B cell (primary cell): ENCODE data around the gene RPL37A. TPM values are rescaled to one million over a fixed set of nuclear protein-coding genes. Genes with fewer than 3 reads are reported as not detected.

Experiments
- ATAC-seq: fragments of 200-7000 bp; cut with Tn5 transposase; one replicate; pipeline ENCODE4 v1.10.0; 2021; ENCODE audit warnings: low read depth, mild to moderate bottlenecking, moderate number of reproducible peaks, moderate library complexity
- CTCF ChIA-PET: fragments of 350-600 bp; sonication (Branson Sonifier 250); formaldehyde crosslinking; loops from one replicate; lab custom pipeline; 2021; ENCODE audit warnings: antibody characterized with exemption, inconsistent platforms; lab: Charles Lee
- POLR2A ChIA-PET: fragments of 350-600 bp; sonication (Branson Sonifier 250); formaldehyde crosslinking; loops from one replicate; lab custom pipeline; 2021; ENCODE audit warnings: antibody characterized with exemption; lab: Charles Lee
- DNase-seq: peaks from one replicate; pipeline ENCODE4 v3.0.0; 2013
- H2AFZ ChIP-seq: 2 replicates; pipeline ENCODE4 v1.6.1; 2012; ENCODE audit warnings: mild to moderate bottlenecking, low read depth, low read length; ENCODE audit not compliant: insufficient read depth, poor library complexity, severe bottlenecking
- H3K27ac ChIP-seq, 2 donors: 1 replicate in 1 of 2; 2 replicates in 1 of 2; pipeline ENCODE4 v1.5.1; 2012 to 2013; ENCODE audit warnings: low read length in 2 of 2, mild to moderate bottlenecking in 2 of 2, moderate library complexity in 1 of 2
- H3K27me3 ChIP-seq, 4 experiments: fragments of 200-600 bp in 1 of 4; sonication (generic) in 1 of 4; replicated peaks in 1 of 4; 1 replicate in 2 of 4; 2 replicates in 2 of 4; pipeline versions ENCODE4 v1.6.1 to v1.7.0; 2013 to 2016; ENCODE audit warnings: low read length in 3 of 4, mild to moderate bottlenecking in 2 of 4, mixed read lengths in 1 of 4, moderate library complexity in 1 of 4; ENCODE audit not compliant: insufficient read depth in 4 of 4, control insufficient read depth in 3 of 4; ENCODE audit errors: control extremely low read depth in 1 of 4
- H3K36me3 ChIP-seq, 2 experiments: replicated peaks in 1 of 2; 1 replicate in 1 of 2; 2 replicates in 1 of 2; pipeline versions ENCODE4 v1.6.1 to v1.7.1; 2013; ENCODE audit warnings: low read length in 1 of 2; ENCODE audit not compliant: insufficient read depth in 2 of 2, control insufficient read depth in 1 of 2; ENCODE audit errors: control extremely low read depth in 1 of 2, extremely low read depth in 1 of 2
- H3K4me1 ChIP-seq, 2 donors: fragments of 200-600 bp in 1 of 2; sonication (generic) in 1 of 2; 1 replicate in 1 of 2; 2 replicates in 1 of 2; pipeline versions ENCODE4 v1.5.1 to v1.6.1; 2013 to 2017; ENCODE audit warnings: low read length in 2 of 2; ENCODE audit not compliant: control insufficient read depth in 2 of 2, insufficient read depth in 2 of 2
- H3K4me2 ChIP-seq: replicated peaks from 2 replicates; pipeline ENCODE3; 2012; ENCODE audit warnings: mild to moderate bottlenecking, low read depth, low read length; ENCODE audit not compliant: poor library complexity, severe bottlenecking
- H3K4me3 ChIP-seq, 5 experiments: fragments of 200-600 bp in 1 of 5; sonication (generic) in 1 of 5; 1 replicate in 3 of 5; 2 replicates in 2 of 5; pipeline versions ENCODE4 v1.5.1 to v1.7.0; 2011 to 2016; ENCODE audit warnings: low read length in 4 of 5, mild to moderate bottlenecking in 4 of 5, low read depth in 2 of 5, control low read depth in 1 of 5, moderate library complexity in 1 of 5; ENCODE audit not compliant: insufficient read depth in 1 of 5; ENCODE audit errors: control extremely low read depth in 1 of 5, extremely low read depth in 1 of 5
- H3K79me2 ChIP-seq: fragments of 200-600 bp; sonication (generic); one replicate; pipeline ENCODE4 v1.6.0; 2016; ENCODE audit warnings: low read length; ENCODE audit not compliant: control insufficient read depth, insufficient read depth
- H3K9ac ChIP-seq: fragments of 200-600 bp; sonication (generic); 2 replicates; pipeline ENCODE4 v1.6.1; 2017; ENCODE audit warnings: mild to moderate bottlenecking, low read length, moderate library complexity
- H3K9me3 ChIP-seq, 3 donors: one replicate each; pipeline versions ENCODE4 v1.6.1 to v1.7.1; 2013; ENCODE audit warnings: low read length in 2 of 3; ENCODE audit not compliant: control insufficient read depth in 2 of 3, insufficient read depth in 1 of 3; ENCODE audit errors: control extremely low read depth in 1 of 3
- H4K20me1 ChIP-seq: 2 replicates; pipeline ENCODE4 v1.6.0; 2012; ENCODE audit warnings: mild to moderate bottlenecking, low read length; ENCODE audit not compliant: insufficient read depth, control insufficient read depth, poor library complexity, severe bottlenecking
- H3K27ac Mint-ChIP-seq: one replicate; pipeline ENCODE4 v1.8.0; 2021; ENCODE audit warnings: mixed read lengths
- H3K27me3 Mint-ChIP-seq: one replicate; pipeline ENCODE4 v1.8.0; 2021; ENCODE audit warnings: mixed read lengths
- H3K4me1 Mint-ChIP-seq: one replicate; pipeline ENCODE4 v1.8.0; 2021; ENCODE audit warnings: mixed read lengths
- H3K4me3 Mint-ChIP-seq: one replicate; pipeline ENCODE4 v1.8.0; 2021; ENCODE audit warnings: mixed read lengths
- H3K9me3 Mint-ChIP-seq: one replicate; pipeline ENCODE4 v1.8.0; 2022; ENCODE audit warnings: mixed read lengths; ENCODE audit not compliant: insufficient read depth
- EZH2 ChIP-seq: IDR thresholded peaks from 2 replicates; pipeline ENCODE4 v1.6.1; 2012; ENCODE audit warnings: borderline replicate concordance, low read depth, mild to moderate bottlenecking, moderate library complexity, low read length; ENCODE audit not compliant: insufficient read depth, poor library complexity, severe bottlenecking
- WGBS: methylation state at CpG from one replicate; pipeline ENCODE4 v1.1.5; 2013; ENCODE audit warnings: missing lambda C conversion rate; ENCODE audit not compliant: insufficient coverage; 5-methylcytosine and 5-hydroxymethylcytosine counted together
- intact Hi-C: fragments of 100-400 bp; cut with micrococcal nuclease; formaldehyde crosslinking; loops from one replicate; pipeline ENCODE4 v1.10.0; 2022
- polyA plus RNA-seq: library from polyadenylated mRNA; depleted of rRNA; stranded (reverse); fragments of >200 nt; gene quantifications from 2 replicates; pipeline ENCODE4 v1.2.3, GENCODE V29; 2012
- total RNA-seq, 2 donors: library from RNA; stranded (reverse); fragments of 120-200 nt in 1 of 2; gene quantifications; 1 replicate in 1 of 2; 2 replicates in 1 of 2; pipeline versions ENCODE4 v1.2.3 to v1.2.4, GENCODE V29; 2013 to 2022
- TF ChIP-seq, protein P1 (sequence below): fragments of 200-600 bp; IDR thresholded peaks from one replicate; pipeline ENCODE4 v1.8.0; 2022; ENCODE audit warnings: antibody characterized with exemption, mild to moderate bottlenecking

The RPL37A gene
- total and polyA plus RNA-seq, 2 donors (not counting 1 experiment from before 2014, with no cell fraction given), result 1,571 to 3,456 TPM

- peak overlapping the region in 1 of 2 donors; percentile 92 for H3K27ac ChIP-seq
- CTCF ChIA-PET, result no interaction called here
- TF ChIP-seq EZH2, result no peak
- TF ChIP-seq, protein P1, sequence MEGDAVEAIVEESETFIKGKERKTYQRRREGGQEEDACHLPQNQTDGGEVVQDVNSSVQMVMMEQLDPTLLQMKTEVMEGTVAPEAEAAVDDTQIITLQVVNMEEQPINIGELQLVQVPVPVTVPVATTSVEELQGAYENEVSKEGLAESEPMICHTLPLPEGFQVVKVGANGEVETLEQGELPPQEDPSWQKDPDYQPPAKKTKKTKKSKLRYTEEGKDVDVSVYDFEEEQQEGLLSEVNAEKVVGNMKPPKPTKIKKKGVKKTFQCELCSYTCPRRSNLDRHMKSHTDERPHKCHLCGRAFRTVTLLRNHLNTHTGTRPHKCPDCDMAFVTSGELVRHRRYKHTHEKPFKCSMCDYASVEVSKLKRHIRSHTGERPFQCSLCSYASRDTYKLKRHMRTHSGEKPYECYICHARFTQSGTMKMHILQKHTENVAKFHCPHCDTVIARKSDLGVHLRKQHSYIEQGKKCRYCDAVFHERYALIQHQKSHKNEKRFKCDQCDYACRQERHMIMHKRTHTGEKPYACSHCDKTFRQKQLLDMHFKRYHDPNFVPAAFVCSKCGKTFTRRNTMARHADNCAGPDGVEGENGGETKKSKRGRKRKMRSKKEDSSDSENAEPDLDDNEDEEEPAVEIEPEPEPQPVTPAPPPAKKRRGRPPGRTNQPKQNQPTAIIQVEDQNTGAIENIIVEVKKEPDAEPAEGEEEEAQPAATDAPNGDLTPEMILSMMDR, result no peak
- no CpG with 5 or more reads among the region's 2 CpGs for WGBS
- peak overlapping the region; percentile 68 for H3K4me2 ChIP-seq
- peaks cover 55% of the 10 kb centered on the region for H4K20me1 ChIP-seq
- H3K27me3 ChIP-seq, result no peaks in the 10 kb centered on the region
- Mint-ChIP-seq H3K27ac (no peak overlapping the region), H3K27me3 (no peaks in the 10 kb centered on the region), H3K4me3 (peak overlapping the region; percentile 98), H3K9me3 (no peaks in the 10 kb centered on the region), H3K4me1 (peaks cover 58% of the 10 kb centered on the region)
- POLR2A ChIA-PET, result no interaction called here
- peak overlapping the region; percentile 98 for H3K9ac ChIP-seq
- no peak overlapping the region for H2AFZ ChIP-seq
- DNase-seq (no peak), ATAC-seq (no peak)
- H3K79me2 ChIP-seq, result peaks cover 32% of the 10 kb centered on the region
- H3K4me3 ChIP-seq, result no peak overlapping the region
- H3K4me1 ChIP-seq, result peaks cover 24 to 25% of the 10 kb centered on the region in 2 donors
- H3K36me3 ChIP-seq, result peaks cover 4 to 60% of the 10 kb centered on the region in 2 experiments
- intact Hi-C loops, result no loop called here
- no peaks in the 10 kb centered on the region for H3K9me3 ChIP-seq
Observed at GRCh38 chr2:216500572-216500971, 1.9 kb downstream of the RPL37A start.

- H3K4me3 ChIP-seq, result no peak overlapping the region
- no peaks in the 10 kb centered on the region for H3K27me3 Mint-ChIP-seq
- H3K27ac ChIP-seq, result no peak overlapping the region
- WGBS, result 92% methylated on average over 8 of the region's 8 CpGs
- DNase-seq (no peak), ATAC-seq (no peak)
- no peak overlapping the region for H3K4me3 Mint-ChIP-seq
- H3K4me1 Mint-ChIP-seq, result peaks cover 50% of the 10 kb centered on the region
- H3K9me3 ChIP-seq, result no peaks in the 10 kb centered on the region
- no peak overlapping the region for H3K9ac ChIP-seq
- intact Hi-C loops, result no loop called here
- H3K27ac Mint-ChIP-seq, result no peak overlapping the region
- no peak overlapping the region for H3K4me2 ChIP-seq
- H2AFZ ChIP-seq, result no peak overlapping the region
- H3K36me3 ChIP-seq, result peaks cover 4 to 62% of the 10 kb centered on the region in 2 experiments
- ChIA-PET POLR2A (no interaction called here), CTCF (no interaction called here)
- peaks cover 28% of the 10 kb centered on the region for H3K79me2 ChIP-seq
- no peaks in the 10 kb centered on the region for H3K9me3 Mint-ChIP-seq
- H3K27me3 ChIP-seq, result no peaks in the 10 kb centered on the region
- no peak for TF ChIP-seq EZH2
- TF ChIP-seq, protein P1, result no peak
- peaks cover 24 to 25% of the 10 kb centered on the region in 2 donors for H3K4me1 ChIP-seq
- H4K20me1 ChIP-seq, result peaks cover 63% of the 10 kb centered on the region
Observed at GRCh38 chr2:216501854-216502253, 3.2 kb downstream of the RPL37A start.
